SK-N-SH treated with all-trans-retinoic acid at 6 μM for 48 hours (cell line): Measurements from ENCODE around the gene PSMB1.

Experiments used
- ATAC-seq: fragments of 200-7000 bp; cut with Tn5 transposase; 3 replicates; pipeline ENCODE4 v1.9.1; 2020; ENCODE audit warnings: mild to moderate bottlenecking, moderate library complexity
- ARNTL ChIP-seq: fragments of 450-650 bp; formaldehyde crosslinking; IDR thresholded peaks from 2 replicates; pipeline ENCODE4 v1.5.0; 2020; ENCODE audit warnings: low read depth, mild to moderate bottlenecking, moderate library complexity, borderline replicate concordance
- BACH2 ChIP-seq: fragments of 250-450 bp; sonication (Bioruptor Pico); IDR thresholded peaks from 2 replicates; pipeline ENCODE4 v1.9.0; 2021; ENCODE audit warnings: mild to moderate bottlenecking, borderline replicate concordance
- CSDC2 ChIP-seq: fragments of 250-450 bp; sonication (Bioruptor Pico); IDR thresholded peaks from 2 replicates; pipeline ENCODE4 v1.5.0; 2020; ENCODE audit warnings: mild to moderate bottlenecking, moderate library complexity
- OSR1 ChIP-seq: fragments of 250-450 bp; sonication (Bioruptor Pico); IDR thresholded peaks from 2 replicates; pipeline ENCODE4 v1.8.0; 2022; ENCODE audit warnings: moderate library complexity, mild to moderate bottlenecking, inconsistent platforms
- PATZ1 ChIP-seq: fragments of 250-450 bp; sonication (Bioruptor Pico); IDR thresholded peaks from 2 replicates; pipeline ENCODE4 v1.8.0; 2020; ENCODE audit warnings: mild to moderate bottlenecking, moderate library complexity, borderline replicate concordance
- RARB ChIP-seq: fragments of 250-450 bp; sonication (Bioruptor Pico); IDR thresholded peaks from 2 replicates; pipeline ENCODE4 v1.8.0; 2021; ENCODE audit warnings: mild to moderate bottlenecking, moderate library complexity
- SNAI2 ChIP-seq: fragments of 250-450 bp; sonication (Bioruptor Pico); IDR thresholded peaks from 2 replicates; pipeline ENCODE4 v1.5.0; 2020; ENCODE audit warnings: mild to moderate bottlenecking, moderate library complexity
- TCF4 ChIP-seq: fragments of 250-450 bp; sonication (Bioruptor Pico); IDR thresholded peaks from 2 replicates; pipeline ENCODE4 v1.8.0; 2021; ENCODE audit warnings: mild to moderate bottlenecking, moderate library complexity, borderline replicate concordance
- TOX ChIP-seq: fragments of 250-450 bp; sonication (Bioruptor Pico); IDR thresholded peaks from 2 replicates; pipeline ENCODE4 v1.8.0; 2021; ENCODE audit warnings: mild to moderate bottlenecking, moderate library complexity, borderline replicate concordance
- ZC3H10 ChIP-seq: fragments of 250-450 bp; sonication (Bioruptor Pico); IDR thresholded peaks from 2 replicates; pipeline ENCODE4 v1.5.1; 2021; ENCODE audit warnings: mild to moderate bottlenecking, moderate library complexity
- ZFP3 ChIP-seq: fragments of 250-450 bp; sonication (Bioruptor Pico); IDR thresholded peaks from 2 replicates; pipeline ENCODE4 v1.5.0; 2020; ENCODE audit warnings: mild to moderate bottlenecking, moderate library complexity
- ZFP30 ChIP-seq: fragments of 450-650 bp; formaldehyde crosslinking; IDR thresholded peaks from 2 replicates; pipeline ENCODE4 v1.5.0; 2022; ENCODE audit warnings: mild to moderate bottlenecking, moderate library complexity
- ZNF565 ChIP-seq: fragments of 450-650 bp; formaldehyde crosslinking; conservative IDR thresholded peaks from 2 replicates; pipeline ENCODE4 v1.5.0; 2020; ENCODE audit warnings: low read depth, mild to moderate bottlenecking, moderate library complexity
- ZNF70 ChIP-seq: fragments of 450-650 bp; formaldehyde crosslinking; IDR thresholded peaks from 2 replicates; pipeline ENCODE4 v1.5.0; 2020; ENCODE audit warnings: mild to moderate bottlenecking, moderate library complexity
- ZNF8 ChIP-seq: fragments of 450-650 bp; formaldehyde crosslinking; IDR thresholded peaks from 2 replicates; pipeline ENCODE4 v1.5.0; 2020; ENCODE audit warnings: mild to moderate bottlenecking, moderate library complexity
- TF ChIP-seq, protein P1 (sequence below): fragments of 250-450 bp; sonication (Bioruptor Pico); IDR thresholded peaks from 2 replicates; pipeline ENCODE4 v1.5.0; 2020; ENCODE audit warnings: mild to moderate bottlenecking, moderate library complexity
- TF ChIP-seq, protein P2 (sequence below): fragments of 250-450 bp; sonication (Bioruptor Pico); IDR thresholded peaks from 2 replicates; pipeline ENCODE4 v1.5.1; 2021; ENCODE audit warnings: mild to moderate bottlenecking, moderate library complexity

The PSMB1 gene

DNA sequence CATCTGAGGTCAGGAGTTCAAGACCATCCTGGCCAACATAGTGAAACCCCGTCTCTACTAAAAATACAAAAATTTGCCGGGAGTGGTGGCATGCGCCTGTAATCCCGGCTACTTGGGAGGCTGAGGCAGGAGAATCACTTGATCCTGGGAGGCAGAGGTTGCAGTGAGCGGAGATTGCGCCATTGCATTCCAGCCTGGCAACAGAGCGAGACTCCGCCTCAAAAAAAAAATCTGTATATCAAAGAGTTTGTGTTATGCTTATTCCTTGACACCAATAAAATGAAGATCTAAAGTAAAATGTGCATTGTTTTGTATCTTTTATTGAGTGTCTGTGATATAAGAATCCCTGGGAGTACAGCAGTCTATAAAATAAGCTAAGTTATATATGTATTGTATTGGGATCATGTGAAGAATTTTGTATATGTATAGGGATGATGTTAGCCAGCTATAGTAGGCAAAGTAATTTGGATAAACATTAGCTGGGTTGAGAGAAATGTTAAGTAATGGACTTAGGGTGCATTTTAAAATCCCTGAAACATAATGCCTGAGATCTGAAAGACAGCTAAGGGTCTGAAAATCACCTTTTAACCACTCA, 11.9 kb upstream of the PSMB1 start (continued):
- TF ChIP-seq ZFP30 (CRISPR knock-in tag), result no peak
- no peak for TF ChIP-seq TOX (CRISPR knock-in tag)
- TF ChIP-seq PATZ1 (CRISPR knock-in tag), result no peak
- TF ChIP-seq SNAI2 (CRISPR knock-in tag), result no peak
- no peak for TF ChIP-seq ZFP3 (CRISPR knock-in tag)
- TF ChIP-seq BACH2, result no peak

GRCh38 chr6:170561555-170561954, 8.4 kb upstream of the PSMB1 start:
- ATAC-seq, result no peak
- TF ChIP-seq, protein P1, sequence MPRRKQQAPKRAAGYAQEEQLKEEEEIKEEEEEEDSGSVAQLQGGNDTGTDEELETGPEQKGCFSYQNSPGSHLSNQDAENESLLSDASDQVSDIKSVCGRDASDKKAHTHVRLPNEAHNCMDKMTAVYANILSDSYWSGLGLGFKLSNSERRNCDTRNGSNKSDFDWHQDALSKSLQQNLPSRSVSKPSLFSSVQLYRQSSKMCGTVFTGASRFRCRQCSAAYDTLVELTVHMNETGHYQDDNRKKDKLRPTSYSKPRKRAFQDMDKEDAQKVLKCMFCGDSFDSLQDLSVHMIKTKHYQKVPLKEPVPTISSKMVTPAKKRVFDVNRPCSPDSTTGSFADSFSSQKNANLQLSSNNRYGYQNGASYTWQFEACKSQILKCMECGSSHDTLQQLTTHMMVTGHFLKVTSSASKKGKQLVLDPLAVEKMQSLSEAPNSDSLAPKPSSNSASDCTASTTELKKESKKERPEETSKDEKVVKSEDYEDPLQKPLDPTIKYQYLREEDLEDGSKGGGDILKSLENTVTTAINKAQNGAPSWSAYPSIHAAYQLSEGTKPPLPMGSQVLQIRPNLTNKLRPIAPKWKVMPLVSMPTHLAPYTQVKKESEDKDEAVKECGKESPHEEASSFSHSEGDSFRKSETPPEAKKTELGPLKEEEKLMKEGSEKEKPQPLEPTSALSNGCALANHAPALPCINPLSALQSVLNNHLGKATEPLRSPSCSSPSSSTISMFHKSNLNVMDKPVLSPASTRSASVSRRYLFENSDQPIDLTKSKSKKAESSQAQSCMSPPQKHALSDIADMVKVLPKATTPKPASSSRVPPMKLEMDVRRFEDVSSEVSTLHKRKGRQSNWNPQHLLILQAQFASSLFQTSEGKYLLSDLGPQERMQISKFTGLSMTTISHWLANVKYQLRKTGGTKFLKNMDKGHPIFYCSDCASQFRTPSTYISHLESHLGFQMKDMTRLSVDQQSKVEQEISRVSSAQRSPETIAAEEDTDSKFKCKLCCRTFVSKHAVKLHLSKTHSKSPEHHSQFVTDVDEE (CRISPR knock-in tag), result no peak
- no peak for TF ChIP-seq TOX (CRISPR knock-in tag)
- TF ChIP-seq ZNF565, result no peak
- TF ChIP-seq ZFP30 (CRISPR knock-in tag), result no peak
- no peak for TF ChIP-seq ZFP3 (CRISPR knock-in tag)
- TF ChIP-seq OSR1 (CRISPR knock-in tag), result no peak
- TF ChIP-seq ZNF8, result no peak
- no peak for TF ChIP-seq ZC3H10
- no peak for TF ChIP-seq PATZ1 (CRISPR knock-in tag)
- TF ChIP-seq, protein P2, sequence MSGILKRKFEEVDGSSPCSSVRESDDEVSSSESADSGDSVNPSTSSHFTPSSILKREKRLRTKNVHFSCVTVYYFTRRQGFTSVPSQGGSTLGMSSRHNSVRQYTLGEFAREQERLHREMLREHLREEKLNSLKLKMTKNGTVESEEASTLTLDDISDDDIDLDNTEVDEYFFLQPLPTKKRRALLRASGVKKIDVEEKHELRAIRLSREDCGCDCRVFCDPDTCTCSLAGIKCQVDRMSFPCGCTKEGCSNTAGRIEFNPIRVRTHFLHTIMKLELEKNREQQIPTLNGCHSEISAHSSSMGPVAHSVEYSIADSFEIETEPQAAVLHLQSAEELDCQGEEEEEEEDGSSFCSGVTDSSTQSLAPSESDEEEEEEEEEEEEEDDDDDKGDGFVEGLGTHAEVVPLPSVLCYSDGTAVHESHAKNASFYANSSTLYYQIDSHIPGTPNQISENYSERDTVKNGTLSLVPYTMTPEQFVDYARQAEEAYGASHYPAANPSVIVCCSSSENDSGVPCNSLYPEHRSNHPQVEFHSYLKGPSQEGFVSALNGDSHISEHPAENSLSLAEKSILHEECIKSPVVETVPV, result no peak
- TF ChIP-seq RARB (CRISPR knock-in tag), result no peak

- no peak for ATAC-seq
- TF ChIP-seq SNAI2 (CRISPR knock-in tag) (no peak), TOX (CRISPR knock-in tag) (no peak)
These were observed 2.2 kb upstream of the PSMB1 start for GRCh38 chr6:170555305-170555704.

- no peak for ATAC-seq
These were observed 1.7 kb upstream of the PSMB1 start for GRCh38 chr6:170554796-170555137.

More at GRCh38 chr6:170554796-170555137, 1.7 kb upstream of the PSMB1 start:
- no peak for TF ChIP-seq TOX (CRISPR knock-in tag)
- no peak for TF ChIP-seq ZNF8
- TF ChIP-seq, protein P1 (CRISPR knock-in tag), result no peak
- TF ChIP-seq TCF4 (CRISPR knock-in tag), result no peak
- no peak for TF ChIP-seq RARB (CRISPR knock-in tag)
- no peak for TF ChIP-seq OSR1 (CRISPR knock-in tag)
- TF ChIP-seq CSDC2 (CRISPR knock-in tag), result no peak
- no peak for TF ChIP-seq ARNTL (CRISPR knock-in tag)
- no peak for TF ChIP-seq BACH2
- TF ChIP-seq, protein P2, result no peak
- TF ChIP-seq ZNF70 (CRISPR knock-in tag), result no peak
